GM04503 (cell line): ENCODE data around the gene PRSS53.

Experiments used
- DNase-seq: peaks from one replicate; pipeline ENCODE4 v3.0.0-alpha.2; 2012; ENCODE audit warnings: low read depth

Gene PRSS53

GRCh38 chr16:31042866-31043265 is 45.9 kb downstream of the PRSS53 start:
- DNase-seq: no peak

- DNase-seq: no peak
These were observed 49.8 kb downstream of the PRSS53 start for GRCh38 chr16:31038993-31039392.

GRCh38 chr16:31036691-31037090 is 52.1 kb downstream of the PRSS53 start:
- no peak for DNase-seq

- DNase-seq: peak; percentile 16
These were observed 54.8 kb downstream of the PRSS53 start for GRCh38 chr16:31033709-31034492.
